Cardiac muscle cell (in vitro differentiated cells and primary cell): ENCODE data around the gene COP1. TPM values are rescaled to one million over a fixed set of nuclear protein-coding genes. Genes with fewer than 3 reads are reported as not detected.

Experiments
- DNase-seq, 2 donors: peaks; one replicate each; pipeline versions ENCODE4 v3.0.0 to v3.0.0-alpha.2; 2010 to 2017; ENCODE audit warnings: low read depth in 1 of 2, low spot score in 1 of 2
- H3K27ac ChIP-seq: fragments of 200-600 bp; sonication (generic); 2 replicates; pipeline ENCODE4 v1.5.1; 2016
- H3K27me3 ChIP-seq: fragments of 200-600 bp; sonication (generic); 2 replicates; pipeline ENCODE4 v1.6.0; 2016; ENCODE audit warnings: control low read depth
- H3K36me3 ChIP-seq: fragments of 200-600 bp; sonication (generic); 2 replicates; pipeline ENCODE4 v1.5.1; 2016; ENCODE audit warnings: control low read depth
- H3K4me1 ChIP-seq: fragments of 200-600 bp; sonication (generic); 2 replicates; pipeline ENCODE4 v1.8.1; 2017; ENCODE audit warnings: low read depth, mild to moderate bottlenecking, mixed run types
- H3K4me3 ChIP-seq: fragments of 200-600 bp; sonication (generic); 2 replicates; pipeline ENCODE4 v1.5.1; 2016; ENCODE audit warnings: mild to moderate bottlenecking
- H3K9me3 ChIP-seq: fragments of 200-600 bp; sonication (generic); 2 replicates; pipeline ENCODE4 v1.5.1; 2017; ENCODE audit warnings: low read depth, mild to moderate bottlenecking, control low read depth
- CTCF ChIP-seq: IDR thresholded peaks from 2 replicates; pipeline ENCODE4 v1.5.1; 2012; ENCODE audit warnings: low read depth, mild to moderate bottlenecking, low read length
- polyA plus RNA-seq: library from polyadenylated mRNA; unstranded; fragments of >200 nt; fragmentation: Nextera tagmentation; extraction: Ambion mirVana; gene quantifications from 2 replicates; pipeline ENCODE4 v1.2.1, GENCODE V29; 2016
- total RNA-seq: library from RNA; depleted of rRNA; stranded (reverse); fragments of >200 nt; gene quantifications from 2 replicates; pipeline ENCODE4 v1.2.3, GENCODE V29; 2016

Gene COP1
- total and polyA plus RNA-seq, 2 experiments from 2014 or later: 58.8 to 71.3 TPM

GRCh38 chr1:175919001-175919400, 288.1 kb downstream of the COP1 start:
- no peak for DNase-seq
- Histone ChIP-seq H3K4me3 (no peak overlapping the region), H3K9me3 (no peaks in the 10 kb centered on the region), H3K27ac (no peak overlapping the region), H3K27me3 (no peaks in the 10 kb centered on the region), H3K4me1 (peaks cover 3% of the 10 kb centered on the region), H3K36me3 (no peaks in the 10 kb centered on the region)
- no peak for TF ChIP-seq CTCF

DNA sequence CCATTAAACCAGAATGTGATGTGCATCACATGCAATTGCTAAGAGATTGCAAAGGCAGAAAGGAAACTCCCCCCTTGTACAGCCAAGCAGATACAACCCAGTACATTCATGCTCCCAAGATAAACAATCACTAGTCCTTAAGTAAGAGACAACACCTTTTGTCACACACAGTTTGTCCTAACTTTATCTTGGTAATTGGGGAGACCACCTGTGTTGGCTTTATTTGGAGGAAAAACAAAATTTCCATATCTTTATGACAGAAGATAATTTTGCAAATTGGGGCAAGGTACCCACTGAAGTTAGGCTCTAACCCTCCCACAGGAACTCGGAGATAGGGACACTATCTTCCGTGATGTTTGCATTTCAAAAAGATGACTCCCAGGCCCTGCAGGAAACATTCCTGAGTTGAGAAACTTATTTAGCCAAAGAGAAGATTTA, 288.7 kb downstream of the COP1 start:
- Histone ChIP-seq H3K27ac (no peak overlapping the region), H3K9me3 (no peaks in the 10 kb centered on the region), H3K27me3 (no peaks in the 10 kb centered on the region), H3K4me3 (no peak overlapping the region), H3K36me3 (no peaks in the 10 kb centered on the region), H3K4me1 (peaks cover 3% of the 10 kb centered on the region)
- no peak for TF ChIP-seq CTCF
- DNase-seq: no peak

DNA sequence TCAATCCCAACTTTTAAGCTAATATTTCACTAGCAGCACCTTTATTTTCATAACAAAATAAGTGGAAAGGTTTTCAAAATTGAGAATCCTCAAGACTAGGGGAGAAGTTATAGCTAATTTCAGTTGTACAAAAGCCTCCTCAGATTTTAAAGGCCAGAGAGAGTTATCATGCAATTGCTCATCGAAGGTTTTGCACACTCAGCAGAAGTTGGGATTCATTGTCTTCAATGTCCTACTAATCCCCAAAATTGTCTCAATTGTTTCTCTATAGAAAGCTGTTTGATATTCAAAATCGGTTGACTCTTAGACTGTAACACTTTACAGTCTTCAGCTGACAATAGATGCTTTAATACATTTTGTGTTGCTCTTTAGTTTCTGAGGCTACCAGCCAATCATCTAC, 293.0 kb downstream of the COP1 start:
- no peak for TF ChIP-seq CTCF

DNA sequence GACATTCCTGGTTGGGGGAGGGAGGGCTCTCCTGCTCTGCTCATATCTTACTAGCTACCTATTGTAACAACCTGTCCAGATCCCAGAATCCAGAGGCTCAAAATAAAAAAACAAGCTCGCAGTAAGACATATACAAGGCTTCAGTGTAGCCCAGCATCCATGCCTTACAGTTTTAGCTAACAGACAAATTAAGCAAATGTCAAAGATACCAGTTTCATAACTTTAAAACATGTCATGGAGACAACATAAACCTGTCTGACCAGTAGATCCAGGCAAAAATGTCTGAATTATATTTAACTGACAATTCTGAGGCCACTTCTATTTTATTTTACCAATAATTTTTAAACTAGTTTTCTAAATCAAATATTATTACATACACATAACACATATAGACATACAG, 295.9 kb downstream of the COP1 start:
- no peak for TF ChIP-seq CTCF
- no peaks in the 10 kb centered on the region for H3K27me3 ChIP-seq
- H3K36me3 ChIP-seq: no peaks in the 10 kb centered on the region
- no peak overlapping the region for H3K27ac ChIP-seq
- H3K4me3 ChIP-seq: no peak overlapping the region
- no peaks in the 10 kb centered on the region for H3K4me1 ChIP-seq
- DNase-seq: no peak
- no peaks in the 10 kb centered on the region for H3K9me3 ChIP-seq

More for the DNA sequence above, 293.0 kb downstream of the COP1 start:
- Histone ChIP-seq H3K27ac (no peak overlapping the region), H3K27me3 (no peaks in the 10 kb centered on the region), H3K36me3 (no peaks in the 10 kb centered on the region), H3K9me3 (no peaks in the 10 kb centered on the region), H3K4me1 (no peaks in the 10 kb centered on the region), H3K4me3 (no peak overlapping the region)
- no peak for DNase-seq

GRCh38 chr1:175906370-175906769, 300.7 kb downstream of the COP1 start:
- H3K27me3 ChIP-seq: no peaks in the 10 kb centered on the region
- H3K9me3 ChIP-seq: no peaks in the 10 kb centered on the region
- TF ChIP-seq CTCF: no peak
- H3K36me3 ChIP-seq: no peaks in the 10 kb centered on the region
- DNase-seq: no peak
- H3K27ac ChIP-seq: no peak overlapping the region
- peaks cover 8% of the 10 kb centered on the region for H3K4me1 ChIP-seq
- H3K4me3 ChIP-seq: no peak overlapping the region

GRCh38 chr1:175904808-175905207, 302.3 kb downstream of the COP1 start:
- TF ChIP-seq CTCF: no peak
- DNase-seq: peak in 1 of 2 donors; percentile 60
- H3K4me1 ChIP-seq: peaks cover 8% of the 10 kb centered on the region
- no peaks in the 10 kb centered on the region for H3K9me3 ChIP-seq
- H3K36me3 ChIP-seq: no peaks in the 10 kb centered on the region
- no peaks in the 10 kb centered on the region for H3K27me3 ChIP-seq
- no peak overlapping the region for H3K4me3 ChIP-seq
- no peak overlapping the region for H3K27ac ChIP-seq
